CD4-positive, alpha-beta T cell treated with Interleukin-10 for 1 hour (primary cell): ENCODE results near the gene PPP6R3.
"Not testable (repeated sequence)": the region's sequence is repeated elsewhere in the genome, so short reads cannot be mapped to it uniquely, and the experiment has no call there.

Experiments
- DNase-seq: peaks from one replicate; pipeline ENCODE4 v3.0.0-alpha.2; 2020

Gene PPP6R3

DNA sequence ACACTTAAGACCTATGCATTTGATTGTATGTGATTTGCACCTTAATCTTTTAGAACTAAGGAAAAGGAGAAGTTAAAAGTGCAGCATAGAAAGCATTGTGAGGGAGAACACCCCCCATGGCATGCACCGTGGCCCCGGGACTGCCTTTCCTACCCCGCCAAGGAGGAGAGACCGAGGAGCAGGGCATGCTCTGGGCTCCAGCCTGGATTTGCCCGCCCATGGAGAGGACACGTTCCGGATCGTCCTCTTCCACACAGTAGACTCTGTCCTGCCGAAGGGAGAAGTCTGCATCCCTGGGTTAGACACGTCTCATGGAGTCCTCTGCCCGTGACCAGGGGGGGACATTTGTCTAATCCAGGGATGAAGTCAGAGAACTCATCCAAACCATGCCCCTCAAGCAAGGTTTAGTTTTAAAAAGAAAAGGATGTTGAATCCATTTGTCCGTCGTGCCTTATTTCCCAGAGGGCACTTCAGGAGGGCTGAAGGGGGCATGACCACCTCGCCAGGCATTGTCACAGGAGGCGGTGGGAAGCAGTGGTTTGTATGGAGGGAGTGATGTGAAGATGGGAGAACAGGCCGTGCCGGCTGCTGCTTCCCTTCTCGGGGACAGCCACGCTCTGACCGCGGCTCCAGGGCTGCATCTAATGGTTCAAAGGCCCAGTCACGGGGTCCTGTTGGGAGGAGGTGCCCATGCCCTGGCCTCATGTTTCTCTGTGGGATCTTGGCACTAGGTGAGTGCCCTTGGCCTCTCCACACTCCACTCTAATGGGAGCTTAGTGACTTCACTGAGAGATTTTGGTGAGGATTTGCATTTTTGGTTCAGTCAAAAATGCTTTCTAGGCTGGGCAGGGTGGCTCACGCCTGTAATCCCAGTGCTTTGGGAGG lies 157.6 kb downstream of the PPP6R3 start:
- DNase-seq: no peak

DNA sequence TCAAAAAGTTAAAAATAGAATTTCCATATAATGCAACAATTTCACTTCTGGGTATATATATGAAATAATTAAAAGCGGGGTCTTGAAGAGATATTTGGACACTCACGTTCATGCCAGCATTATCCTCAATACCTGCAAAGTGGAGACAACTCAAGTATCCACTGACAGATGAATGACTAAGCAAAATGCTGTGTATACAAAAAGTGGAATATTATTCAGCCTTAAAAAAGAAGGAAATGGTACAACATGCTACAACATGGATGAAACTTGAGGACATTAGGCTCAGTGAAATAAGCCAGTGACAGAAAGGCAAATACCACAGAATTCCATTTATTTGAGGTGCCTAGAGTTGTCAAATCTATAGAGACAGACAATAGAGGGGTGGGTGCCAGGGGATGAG lies 161.3 kb downstream of the PPP6R3 start:
- no peak for DNase-seq

DNA sequence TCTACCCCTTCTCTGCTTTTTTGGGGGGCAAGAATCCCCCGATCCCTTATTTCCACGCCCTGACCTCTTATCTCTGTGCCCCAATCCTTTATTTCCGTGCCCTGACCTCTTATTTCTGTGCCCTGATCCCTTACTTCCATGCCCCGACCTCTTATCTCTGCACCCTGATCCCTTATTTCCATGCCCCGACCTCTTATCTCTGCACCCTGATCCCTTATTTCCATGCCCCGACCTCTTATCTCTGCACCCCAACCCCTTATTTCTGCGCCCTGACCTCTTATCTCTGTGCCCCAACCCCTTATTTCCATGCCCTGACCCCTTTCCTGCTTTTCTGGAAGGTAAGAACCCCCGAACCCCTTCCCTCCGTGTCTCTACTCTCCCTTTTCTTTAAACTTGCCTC lies 163.2 kb downstream of the PPP6R3 start:
- DNase-seq: not testable (repeated sequence)

DNA sequence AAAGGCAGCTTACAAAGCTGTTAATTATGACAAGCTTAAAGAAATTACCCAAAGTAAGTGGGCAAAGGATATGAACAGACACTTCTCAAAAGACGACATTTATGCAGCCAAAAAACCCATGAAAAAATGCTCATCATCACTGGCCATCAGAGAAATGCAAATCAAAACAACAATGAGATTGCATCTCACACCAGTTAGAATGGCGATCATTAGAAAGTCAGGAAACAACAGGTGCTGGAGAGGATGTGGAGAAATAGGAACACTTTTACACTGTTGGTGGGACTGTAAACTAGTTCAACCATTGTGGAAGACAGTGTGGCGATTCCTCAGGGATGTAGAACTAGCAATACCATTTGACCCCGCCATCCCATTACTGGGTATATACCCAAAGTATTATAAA lies 164.5 kb downstream of the PPP6R3 start:
- not testable (repeated sequence) for DNase-seq

DNA sequence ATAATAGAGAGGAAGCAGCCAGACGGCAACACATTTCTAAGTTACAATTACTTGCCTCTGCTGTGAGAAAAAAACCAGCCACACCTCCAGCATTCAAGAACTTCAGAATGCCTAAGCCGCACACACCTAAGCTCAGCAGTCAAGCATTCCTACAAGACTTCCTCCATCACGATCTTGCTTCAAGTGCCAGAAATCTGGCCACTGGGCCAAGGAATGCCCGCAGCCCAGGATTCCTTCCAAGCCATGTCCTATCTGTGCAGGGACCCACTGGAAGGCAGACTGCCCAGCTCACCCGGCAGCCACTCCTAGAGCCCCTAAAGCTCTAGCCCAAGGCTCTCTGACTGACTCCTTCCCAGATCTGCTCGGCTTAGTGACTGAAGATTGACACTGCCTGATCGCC lies 165.7 kb downstream of the PPP6R3 start:
- DNase-seq: not testable (repeated sequence)

DNA sequence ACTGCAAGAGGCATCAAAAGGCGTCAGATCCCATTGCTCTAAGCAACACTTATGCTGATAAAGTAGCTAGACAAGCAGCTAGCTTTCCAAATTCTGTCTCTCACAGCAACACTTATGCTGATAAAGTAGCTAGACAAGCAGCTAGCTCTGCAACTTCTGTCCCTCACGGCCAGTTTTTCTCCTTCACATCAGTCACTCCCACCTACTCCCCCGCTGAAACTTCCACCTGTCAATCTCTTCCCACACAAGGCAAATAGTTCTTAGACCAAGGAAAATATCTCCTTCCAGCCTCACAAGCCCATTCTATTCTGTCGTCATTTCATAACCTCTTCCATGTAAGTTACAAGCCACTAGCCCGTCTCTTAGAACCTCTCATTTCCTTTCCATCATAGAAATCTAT lies 168.3 kb downstream of the PPP6R3 start:
- not testable (repeated sequence) for DNase-seq

DNA sequence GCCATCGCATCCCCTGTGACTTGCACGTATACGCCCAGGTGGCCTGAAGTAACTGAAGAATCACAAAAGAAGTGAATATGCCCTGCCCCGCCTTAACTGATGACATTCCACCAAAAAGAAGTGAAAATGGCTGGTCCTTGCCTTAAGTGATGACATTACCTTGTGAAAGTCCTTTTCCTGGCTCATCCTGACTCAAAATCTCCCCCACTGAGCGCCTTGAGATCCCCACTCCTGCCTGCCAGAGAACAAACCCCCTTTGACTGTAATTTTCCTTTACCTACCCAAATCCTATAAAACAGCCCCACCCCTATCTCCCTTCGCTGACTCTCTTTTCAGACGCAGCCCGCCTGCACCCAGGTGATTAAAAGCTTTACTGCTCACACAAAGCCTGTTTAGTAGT lies 171.8 kb downstream of the PPP6R3 start:
- not testable (repeated sequence) for DNase-seq

DNA sequence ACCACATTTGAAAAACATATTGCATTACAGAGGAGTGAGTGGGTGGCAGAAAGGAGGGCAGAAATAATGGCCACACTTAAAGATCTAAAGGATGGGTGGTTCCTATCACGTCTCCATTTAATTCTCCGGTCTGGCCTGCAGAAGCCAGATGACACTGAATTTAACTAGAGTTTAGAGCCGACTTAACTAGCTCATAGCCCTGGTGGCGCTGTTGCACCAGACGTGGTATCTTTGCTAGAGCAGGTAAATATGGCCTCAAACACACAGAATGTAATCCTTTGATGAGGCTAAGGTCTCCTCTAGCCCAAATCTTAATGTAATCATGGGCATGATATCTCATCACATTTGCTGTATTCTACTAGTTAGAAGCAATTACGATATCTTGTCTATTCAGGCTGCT lies 172.2 kb downstream of the PPP6R3 start:
- DNase-seq: peak; percentile 54

DNA sequence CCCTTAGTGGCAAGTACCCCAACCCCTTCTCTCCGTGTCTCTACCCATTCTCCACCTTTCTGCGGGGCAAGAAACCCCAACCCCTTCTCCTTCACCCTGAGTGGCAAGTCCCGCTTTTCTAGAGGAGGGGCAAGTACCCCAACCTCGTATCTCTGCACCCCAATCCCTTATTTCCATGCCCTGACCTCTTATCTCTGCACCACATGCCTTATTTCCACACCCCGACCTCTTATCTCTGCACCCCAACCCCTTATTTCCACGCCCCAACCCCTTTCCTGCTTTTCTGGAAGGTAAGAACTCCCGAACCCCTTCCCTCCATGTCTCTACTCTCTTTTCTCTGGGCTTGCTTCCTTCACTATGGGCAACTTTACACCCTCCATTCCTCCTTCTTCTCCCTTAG lies 174.1 kb downstream of the PPP6R3 start:
- DNase-seq: not testable (repeated sequence)

DNA sequence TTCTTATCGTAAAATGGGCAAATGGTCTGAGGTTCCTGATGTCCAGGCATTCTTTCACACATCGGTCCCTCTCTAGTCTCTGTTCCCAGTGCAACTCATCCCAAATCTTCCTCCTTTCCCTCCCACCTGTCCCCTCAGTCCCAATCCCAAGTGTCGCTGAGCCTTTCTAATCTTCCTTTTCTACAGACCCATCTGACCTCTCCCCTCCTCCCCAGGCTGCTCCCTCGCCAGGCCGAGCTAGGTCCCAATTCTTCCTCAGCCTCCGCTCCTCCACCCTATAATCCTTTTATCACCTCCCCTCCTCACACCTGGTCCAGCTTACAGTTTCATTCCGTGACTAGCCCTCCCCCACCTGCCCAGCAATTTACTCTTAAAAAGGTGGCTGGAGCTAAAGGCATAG lies 174.6 kb downstream of the PPP6R3 start:
- DNase-seq: not testable (repeated sequence)

DNA sequence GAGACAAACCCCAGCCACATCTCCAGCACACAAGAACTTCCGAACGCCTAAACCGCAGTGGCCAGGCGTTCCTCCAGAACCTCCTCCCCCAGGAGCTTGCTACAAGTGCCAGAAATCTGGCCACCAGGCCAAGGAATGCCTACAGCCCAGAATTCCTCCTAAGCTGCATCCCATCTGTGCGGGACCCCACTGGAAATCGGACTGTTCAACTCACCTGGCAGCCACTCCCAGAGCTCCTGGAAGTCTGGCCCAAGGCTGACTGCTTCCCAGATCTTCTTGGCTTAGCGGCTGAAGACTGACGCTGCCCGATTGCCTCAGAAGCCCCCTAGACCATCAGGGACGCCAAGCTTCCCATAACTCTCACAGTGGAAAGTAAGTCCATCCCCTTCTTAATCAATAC lies 175.3 kb downstream of the PPP6R3 start:
- not testable (repeated sequence) for DNase-seq

DNA sequence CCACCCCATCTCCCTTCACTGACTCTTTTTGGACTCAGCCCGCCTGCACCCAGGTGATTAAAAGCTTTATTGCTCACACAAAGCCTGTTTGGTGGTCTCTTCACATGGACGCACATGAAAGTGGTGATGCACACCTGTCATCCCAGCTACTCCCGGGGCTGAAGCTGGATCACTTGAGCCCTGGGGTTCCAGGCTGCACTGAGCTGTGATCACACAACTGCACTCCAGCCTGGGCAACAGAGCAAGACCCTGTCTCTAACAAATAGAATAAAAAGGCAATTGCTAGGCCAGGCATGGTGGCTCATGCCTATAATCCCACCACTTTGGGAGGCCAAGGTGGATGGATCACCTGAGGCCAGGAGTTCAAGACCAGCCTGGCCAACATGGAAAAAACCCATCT lies 178.8 kb downstream of the PPP6R3 start:
- not testable (repeated sequence) for DNase-seq

DNA sequence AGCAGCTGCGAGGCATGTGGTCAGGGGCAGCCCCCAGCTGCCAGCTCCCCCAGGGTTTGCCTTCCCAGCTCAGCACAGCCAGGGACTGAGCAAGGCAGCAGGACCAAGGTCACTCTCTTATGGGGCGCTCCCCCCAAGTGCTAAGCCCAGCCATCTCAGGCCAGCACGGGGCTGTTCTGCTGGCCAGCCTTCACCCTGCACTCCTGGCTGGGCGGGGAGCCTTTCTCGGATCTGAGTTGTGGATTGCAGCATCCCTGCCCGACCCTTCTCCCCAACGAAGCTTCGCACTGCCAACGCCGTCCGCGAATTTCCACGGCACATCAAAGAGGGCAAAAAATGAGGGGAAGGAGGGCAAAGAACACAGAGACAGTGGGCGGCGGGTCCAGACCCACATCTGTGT lies 181.3 kb downstream of the PPP6R3 start:
- DNase-seq: no peak

DNA sequence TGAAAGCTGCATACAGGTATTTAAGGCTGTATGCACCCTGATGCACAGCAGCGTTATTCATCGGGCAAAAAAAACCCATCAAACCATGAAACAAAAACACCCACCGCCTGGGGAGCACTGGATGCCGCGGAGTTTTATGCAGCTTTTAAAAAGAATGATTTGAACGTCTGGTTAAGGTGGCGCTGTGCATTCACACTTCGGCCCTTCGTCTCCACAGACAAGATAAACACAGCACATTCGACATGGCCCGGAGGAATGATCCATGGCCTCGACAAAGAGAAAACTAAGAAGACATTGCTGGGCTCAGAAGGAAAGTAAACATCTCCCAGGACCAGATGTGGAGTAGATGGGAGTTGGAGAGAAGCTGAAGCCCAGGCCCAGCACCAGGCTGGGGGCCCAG lies 183.0 kb downstream of the PPP6R3 start:
- DNase-seq: no peak

DNA sequence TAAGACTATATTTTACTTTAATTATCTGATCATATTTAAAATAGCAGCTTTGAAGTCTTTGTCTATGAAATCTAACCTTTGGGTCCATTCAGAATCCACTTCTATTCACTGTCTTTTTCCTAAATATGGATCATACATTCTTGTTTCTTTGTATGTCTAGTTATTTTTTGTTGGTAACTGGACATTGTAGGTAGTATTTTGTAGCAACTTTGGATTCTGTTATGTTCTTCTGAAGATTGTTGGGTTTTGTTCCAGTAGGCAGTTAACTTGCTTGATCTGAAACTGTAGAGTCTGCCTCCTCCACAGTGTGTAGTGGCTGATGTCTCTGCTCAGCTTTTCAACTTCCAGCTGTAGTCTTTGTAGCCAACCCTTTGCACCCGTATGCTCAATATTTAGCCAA lies 186.3 kb downstream of the PPP6R3 start:
- no peak for DNase-seq

DNA sequence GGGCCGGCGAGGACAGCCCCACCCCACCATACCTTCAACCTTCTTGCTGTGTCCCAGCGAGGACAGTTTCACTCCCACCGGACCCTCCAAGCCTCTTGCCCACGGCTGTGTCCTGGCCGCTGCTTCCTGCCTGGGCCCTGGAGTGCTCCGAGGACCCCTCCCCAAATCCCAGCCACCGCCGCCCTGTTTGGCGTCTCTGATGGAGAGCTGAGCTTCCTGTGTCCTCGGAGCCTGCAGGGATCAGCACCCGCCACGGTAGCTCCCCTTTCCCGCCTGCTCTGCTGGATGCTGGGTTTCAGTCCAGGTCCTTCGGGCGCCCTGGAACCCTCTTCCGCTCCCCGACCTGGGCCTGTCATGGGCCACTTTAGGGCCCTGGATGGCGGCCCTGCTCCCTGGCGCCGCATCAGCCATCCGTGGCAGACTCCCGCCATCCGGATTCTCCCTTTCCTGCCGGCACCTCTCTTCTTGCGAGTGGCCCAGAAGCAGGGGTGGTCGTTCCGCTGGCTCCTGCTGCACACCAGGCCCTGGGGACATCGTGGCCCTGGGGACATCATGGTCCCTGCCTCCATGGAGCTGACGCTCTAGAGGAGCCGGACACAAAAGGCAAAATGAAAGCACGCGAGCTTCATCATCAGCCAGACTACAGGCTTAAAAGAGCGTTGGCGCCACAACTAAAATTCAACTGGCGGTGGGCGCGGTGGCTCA lies 189.5 kb downstream of the PPP6R3 start:
- DNase-seq: no peak

DNA sequence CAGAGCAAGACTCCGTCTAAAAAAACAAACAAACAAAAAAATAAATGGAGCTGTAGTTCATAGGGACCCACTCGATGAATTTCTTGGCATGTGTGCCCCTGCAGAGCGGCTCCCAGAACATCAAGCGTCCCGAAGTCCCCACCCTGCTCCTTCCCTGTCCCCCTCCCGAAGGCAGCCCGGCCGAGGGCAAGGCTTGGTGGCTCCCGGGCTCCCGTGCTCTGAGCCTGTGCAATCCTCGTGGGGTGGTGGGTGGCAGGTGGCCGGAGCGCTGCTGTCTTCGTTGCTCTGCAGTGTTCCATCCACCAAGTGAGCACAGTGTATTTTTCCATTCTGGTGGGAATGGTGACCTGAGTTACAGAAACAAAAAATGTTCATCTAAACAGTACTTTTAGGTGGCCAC lies 190.2 kb downstream of the PPP6R3 start:
- no peak for DNase-seq

DNA sequence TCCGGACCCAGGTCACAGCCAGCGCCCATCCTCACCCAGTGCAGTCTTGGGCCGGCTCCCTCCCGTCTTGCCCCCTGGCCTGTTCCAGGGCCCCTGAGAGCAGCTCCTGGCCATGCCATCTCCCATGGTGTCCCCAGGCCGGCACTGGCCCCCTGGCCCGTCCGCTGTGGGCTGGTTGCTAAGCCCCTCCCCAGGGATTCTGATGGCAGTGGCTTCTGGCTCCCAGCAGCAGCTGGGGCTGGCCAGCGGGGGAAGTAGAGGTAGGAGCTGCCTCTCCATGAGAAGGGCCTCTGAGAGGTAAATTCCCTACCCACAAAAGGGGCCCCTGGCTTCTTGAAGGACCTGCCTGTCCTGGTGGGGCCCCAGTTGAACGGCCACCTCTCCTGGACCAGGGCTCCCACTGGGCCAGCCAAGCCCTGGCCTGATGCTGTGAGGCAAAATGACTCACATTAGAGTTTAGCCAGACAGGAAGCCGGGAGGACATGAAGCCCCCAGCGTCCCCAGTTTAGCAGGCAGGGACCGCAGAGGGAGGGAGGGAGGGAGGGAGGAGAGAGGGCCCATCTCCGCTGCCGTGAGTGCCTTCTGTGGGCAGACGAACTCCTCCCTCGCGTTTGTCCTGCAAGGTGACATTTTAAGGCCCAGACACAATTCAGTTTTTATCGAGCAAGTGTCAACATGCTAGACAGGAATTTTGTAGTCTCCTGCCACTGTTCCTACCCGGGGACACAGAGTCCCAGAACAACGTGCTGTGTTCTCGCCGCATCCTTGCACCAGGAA lies 190.8 kb downstream of the PPP6R3 start:
- DNase-seq: no peak

DNA sequence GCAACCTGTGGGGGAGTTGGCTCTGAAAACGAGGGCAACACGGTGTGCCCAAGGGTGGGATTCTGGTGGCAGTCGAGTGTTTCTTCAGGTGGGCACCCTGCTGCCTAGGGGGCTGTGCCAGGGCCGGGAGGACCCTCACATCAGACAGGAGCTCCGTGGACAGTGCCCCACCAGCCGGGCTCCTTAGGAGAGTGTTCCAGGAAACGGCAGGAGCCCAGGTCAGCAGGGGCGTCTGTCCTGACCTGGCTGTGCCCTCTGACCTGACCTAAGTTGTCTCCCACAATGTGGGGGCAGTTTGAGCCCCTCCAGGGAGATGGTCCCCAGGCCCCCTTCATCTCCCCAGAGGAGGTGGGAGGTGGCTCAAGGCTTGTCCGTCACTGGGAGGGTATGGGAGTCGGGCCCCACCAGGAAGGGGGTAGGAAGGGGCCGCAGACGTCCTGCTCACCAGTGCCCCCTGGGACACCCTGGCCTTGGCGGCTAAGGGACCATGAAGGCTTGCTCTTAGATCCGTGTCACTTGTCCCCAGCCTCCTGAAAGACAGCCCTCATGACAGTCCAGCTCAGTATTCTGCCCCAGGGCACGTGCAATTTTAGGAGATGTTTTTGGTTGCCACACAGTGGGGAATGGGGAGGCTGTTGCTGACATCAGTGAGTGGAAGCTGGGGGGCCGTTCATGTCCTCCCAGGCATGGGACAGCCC lies 191.6 kb downstream of the PPP6R3 start:
- DNase-seq: no peak

DNA sequence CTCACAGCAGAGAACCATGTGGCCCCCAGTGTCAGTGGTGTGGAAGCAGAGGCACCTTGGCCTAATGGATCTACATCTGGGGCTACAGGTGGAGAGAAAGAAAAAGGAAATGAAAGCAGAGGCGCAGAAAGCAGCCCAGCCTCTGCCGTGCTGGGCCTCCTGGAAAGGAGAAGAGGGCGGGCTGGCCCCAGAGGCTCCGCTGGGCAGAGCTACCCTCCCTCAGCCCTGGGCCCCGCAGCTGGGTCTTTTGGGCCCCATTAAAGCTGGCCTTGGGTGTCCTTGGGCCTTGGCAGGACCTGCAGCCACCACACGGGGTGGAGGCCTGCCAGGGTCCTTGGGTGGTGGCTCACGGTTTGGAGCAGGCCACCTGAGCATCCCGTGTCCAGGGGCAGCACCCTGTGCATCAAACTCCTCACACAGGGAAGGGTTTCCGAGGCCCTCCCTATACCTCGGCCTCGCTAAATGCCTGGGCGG lies 192.2 kb downstream of the PPP6R3 start:
- DNase-seq: no peak

DNA sequence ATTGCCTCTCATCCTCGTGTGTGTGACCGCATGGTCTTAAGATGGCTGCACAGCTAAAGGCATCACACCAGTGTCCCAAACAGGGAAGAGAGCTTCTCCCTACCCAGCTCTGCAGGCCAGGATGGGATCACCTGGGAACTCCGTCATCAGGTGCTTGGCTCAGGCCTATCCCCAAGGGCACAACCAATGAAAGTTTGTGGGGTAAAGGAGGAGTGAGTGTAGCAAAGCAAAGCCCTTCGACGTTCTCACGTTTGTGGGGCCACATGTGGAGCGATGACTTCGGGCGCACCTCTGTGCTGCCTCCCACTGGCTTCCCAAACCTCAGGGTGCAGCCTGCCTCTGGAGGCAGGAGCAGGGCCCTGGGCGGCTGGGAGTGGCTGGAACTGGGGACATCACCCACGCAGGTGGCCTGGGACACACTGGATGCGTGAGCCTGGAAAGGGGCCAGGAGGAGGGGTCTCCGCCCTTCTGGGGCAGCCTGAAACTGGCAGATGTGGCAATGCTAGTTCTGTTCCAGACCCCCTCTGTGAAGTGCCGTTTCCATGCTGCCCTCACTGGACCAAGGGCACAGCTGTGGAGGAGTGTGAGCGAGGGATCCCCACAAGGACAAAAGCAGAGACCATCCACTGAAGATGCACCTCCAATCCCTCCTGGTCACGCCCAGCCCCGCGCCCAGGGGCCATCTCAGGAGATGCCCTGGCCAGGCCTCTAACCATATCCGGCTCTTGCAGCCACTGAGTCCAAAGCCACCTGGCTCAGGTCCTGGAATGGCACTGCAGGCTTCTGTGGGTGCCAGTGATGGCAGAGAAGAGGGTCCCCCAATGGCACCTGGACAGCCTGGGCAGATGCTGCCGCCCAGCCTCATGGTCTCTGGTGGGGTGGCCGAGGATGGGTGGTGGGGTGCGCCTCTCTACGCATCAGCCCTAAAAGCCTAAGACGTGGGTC lies 193.2 kb downstream of the PPP6R3 start:
- DNase-seq: no peak

DNA sequence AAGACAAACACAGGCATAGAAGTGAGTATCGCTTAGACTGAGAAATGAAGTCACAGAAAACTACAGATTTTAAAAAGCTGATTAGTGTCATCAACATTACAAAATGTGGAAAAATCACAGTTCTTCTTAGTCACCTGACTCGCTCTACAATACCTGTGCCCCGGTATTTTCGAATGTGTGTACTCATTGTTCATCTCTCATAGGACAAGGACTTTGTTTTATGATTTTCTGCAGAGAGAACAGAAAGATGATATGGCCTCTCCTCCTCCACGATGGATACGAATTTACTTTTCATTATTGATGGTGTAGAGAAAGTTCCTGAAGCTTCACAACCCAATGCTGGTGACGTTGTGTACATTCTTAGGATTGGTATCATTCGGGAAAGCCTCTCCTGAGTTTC lies 194.4 kb downstream of the PPP6R3 start:
- DNase-seq: no peak
